ENCODE measurements around the gene NR1I2.

Gene NR1I2

DNA sequence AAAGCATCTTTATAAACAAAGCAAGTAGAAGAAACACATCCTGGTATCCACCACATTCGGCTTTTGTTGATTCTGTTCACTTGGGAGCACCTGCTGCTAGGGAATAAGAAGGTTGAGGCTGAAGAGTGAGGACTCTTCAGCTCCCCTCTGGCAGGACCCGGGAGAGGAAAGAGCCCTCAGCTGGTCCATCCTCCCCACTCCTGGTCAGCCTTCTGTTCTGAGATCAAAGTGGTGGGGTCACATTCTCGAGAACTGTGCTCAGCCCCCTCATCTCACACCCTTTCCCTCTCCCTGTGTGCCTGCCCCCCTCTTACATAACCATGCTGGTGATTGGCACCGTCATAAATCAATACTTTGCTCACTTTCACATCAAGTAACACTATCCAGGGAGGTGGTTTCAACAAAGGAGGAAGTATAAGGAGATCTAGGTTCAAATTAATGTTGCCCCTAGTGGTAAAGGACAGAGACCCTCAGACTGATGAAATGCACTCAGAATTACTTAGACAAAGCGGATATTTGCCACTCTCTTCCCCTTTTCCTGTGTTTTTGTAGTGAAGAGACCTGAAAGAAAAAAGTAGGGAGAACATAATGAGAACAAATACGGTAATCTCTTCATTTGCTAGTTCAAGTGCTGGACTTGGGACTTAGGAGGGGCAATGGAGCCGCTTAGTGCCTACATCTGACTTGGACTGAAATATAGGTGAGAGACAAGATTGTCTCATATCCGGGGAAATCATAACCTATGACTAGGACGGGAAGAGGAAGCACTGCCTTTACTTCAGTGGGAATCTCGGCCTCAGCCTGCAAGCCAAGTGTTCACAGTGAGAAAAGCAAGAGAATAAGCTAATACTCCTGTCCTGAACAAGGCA lies at the start of gene NR1I2:
TSS of gene NR1I2 (plus strand) at position 772 of the 869 bp plus-strand sequence.
- Histone ChIP-seq H3K9ac (no peak within 1 kb of the TSS), H3K27me3 (no peaks in the 10 kb centered on the region), H3K4me2 (peak within 1 kb of the TSS in 1 of 11 experiments; percentile 14; a peak in 1 of 22 replicates), H3K9me3 (replicated peaks in 1 of 11) (peaks cover 0 to 6% (median 0%) of the 10 kb centered on the region in 11 experiments; a peak in 4 of 22 replicates), H3K4me3 (no peak within 1 kb of the TSS), H4K20me1 (no peaks in the 10 kb centered on the region), H3K4me1 (peaks cover 0 to 26% (median 9%) of the 10 kb centered on the region in 10 experiments; a peak in 9 of 20 replicates), H3K27ac (peak within 1 kb of the TSS in 1 of 11 experiments; percentile 27; a peak in 1 of 22 replicates), H3K36me3 (no peaks in the 10 kb centered on the region)
- TF ChIP-seq Cebpa-rat (IDR thresholded peaks at IDR 0.05): no peak

DNA sequence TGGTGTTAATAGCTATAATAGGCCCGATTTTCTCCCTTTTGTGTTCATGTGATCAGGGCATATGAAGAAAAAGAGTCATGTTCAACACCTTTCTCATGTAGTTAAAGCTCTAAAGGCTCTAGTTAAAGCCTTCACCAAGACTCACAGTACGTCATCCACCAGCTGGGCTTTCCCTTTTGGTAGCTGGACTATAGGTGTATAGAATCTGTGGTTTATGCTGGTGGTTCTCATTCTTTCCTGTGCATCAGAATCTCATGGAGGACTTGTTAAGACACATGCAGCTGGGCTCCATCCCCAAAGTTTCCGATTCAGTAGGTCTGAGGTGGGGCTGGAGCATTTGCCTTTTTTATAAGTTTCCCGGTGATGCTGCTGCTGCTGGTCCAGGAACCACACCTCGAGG lies 48.1 kb upstream of the NR1I2 start:
- TF ChIP-seq Cebpa-rat (IDR thresholded peaks at IDR 0.05): no peak
- no peaks in the 10 kb centered on the region for H3K9me3 ChIP-seq (replicated peaks in 1 of 11)
- H3K27me3 ChIP-seq: no peaks in the 10 kb centered on the region
- no peaks in the 10 kb centered on the region for H3K36me3 ChIP-seq
- H3K4me2 ChIP-seq: no peak overlapping the region
- H3K4me1 ChIP-seq: no peaks in the 10 kb centered on the region; a peak in 1 of 20 replicates
- no peaks in the 10 kb centered on the region for H4K20me1 ChIP-seq
- H3K27ac ChIP-seq: no peak overlapping the region
- no peak overlapping the region for H3K4me3 ChIP-seq
- no peak overlapping the region for H3K9ac ChIP-seq

DNA sequence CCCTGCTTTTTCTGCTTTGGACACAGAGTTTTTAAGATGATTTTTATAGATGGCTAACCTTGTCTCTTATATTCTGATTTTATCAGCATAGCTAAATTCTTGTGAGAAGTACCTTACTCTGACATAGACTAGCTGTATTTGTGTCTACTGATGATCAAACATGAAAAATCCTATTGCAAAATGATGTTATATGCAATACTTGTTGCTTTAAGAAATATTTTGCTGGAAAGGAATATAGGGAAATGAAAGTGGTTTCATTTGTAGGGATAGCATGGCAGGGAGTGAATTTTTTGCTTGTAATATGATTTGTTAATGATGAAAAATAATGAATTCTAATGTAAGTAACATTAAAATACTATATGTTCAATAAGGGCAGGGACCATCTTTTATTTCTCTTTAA lies 43.2 kb upstream of the NR1I2 start:
- H3K9me3 ChIP-seq (replicated peaks in 1 of 11): no peaks in the 10 kb centered on the region
- TF ChIP-seq Cebpa-rat (IDR thresholded peaks at IDR 0.05): no peak
- no peaks in the 10 kb centered on the region for H3K36me3 ChIP-seq

DNA sequence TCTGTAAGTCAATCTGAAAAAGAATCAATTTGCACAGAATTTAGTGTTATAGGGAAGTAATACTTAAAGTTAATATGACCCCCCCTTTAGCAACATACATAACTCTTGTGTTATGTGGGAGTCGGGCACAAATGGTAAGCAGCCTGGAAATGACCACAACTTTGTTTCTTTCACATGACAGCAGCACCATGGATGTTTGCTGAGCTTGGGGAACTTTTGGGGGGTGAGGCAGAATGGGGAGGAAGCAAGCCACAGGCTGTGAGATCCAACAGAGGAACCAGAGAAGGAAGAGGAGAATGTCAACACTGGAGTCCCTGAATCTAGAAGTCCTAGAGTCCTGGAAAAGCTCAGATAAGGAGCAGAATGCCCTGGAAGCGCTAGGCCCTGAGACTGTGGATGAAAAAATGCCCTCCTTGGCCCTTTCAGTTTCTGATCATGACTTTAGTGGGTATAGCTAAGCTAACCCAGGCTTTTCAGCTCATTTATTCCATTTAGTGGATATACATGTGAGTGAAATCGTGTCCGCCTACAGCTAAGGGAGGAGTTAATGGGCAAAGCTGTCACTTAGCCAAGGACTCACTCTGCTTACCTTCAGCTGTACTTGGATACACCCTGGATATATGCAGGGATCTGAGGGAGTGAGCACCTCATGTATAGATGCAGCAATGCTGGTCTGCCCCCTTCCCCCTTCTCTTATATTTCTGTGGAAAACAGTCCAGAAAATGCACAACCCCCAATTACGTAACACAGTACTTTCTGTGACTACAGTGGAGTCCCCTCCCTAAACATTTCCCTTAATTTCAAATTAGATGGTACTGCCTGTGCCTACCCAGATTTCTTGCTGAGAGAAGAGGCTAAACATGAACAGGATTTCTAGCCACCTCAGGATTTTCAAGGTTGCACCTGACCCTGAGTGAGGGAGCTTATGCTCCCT lies 40.0 kb upstream of the NR1I2 start:
- Histone ChIP-seq H3K9me3 (replicated peaks in 1 of 11) (no peaks in the 10 kb centered on the region), H3K4me1 (peaks cover 0 to 19% (median 0%) of the 10 kb centered on the region in 10 experiments; a peak in 4 of 20 replicates), H3K4me2 (peak overlapping the region in 2 of 11 experiments; percentile 39 to 66; a peak in 4 of 22 replicates), H4K20me1 (no peaks in the 10 kb centered on the region), H3K36me3 (no peaks in the 10 kb centered on the region), H3K27me3 (no peaks in the 10 kb centered on the region), H3K27ac (peak overlapping the region in 1 of 11 experiments; percentile 14; a peak in 1 of 22 replicates), H3K4me3 (no peak overlapping the region), H3K9ac (no peak overlapping the region)
- TF ChIP-seq Cebpa-rat (IDR thresholded peaks at IDR 0.05): no peak

More for the DNA sequence above, 43.2 kb upstream of the NR1I2 start:
- Histone ChIP-seq H4K20me1 (no peaks in the 10 kb centered on the region), H3K9ac (no peak overlapping the region), H3K4me1 (peaks cover 0 to 19% (median 0%) of the 10 kb centered on the region in 10 experiments; a peak in 4 of 20 replicates), H3K4me2 (no peak overlapping the region), H3K27ac (no peak overlapping the region), H3K27me3 (no peaks in the 10 kb centered on the region), H3K4me3 (no peak overlapping the region)

DNA sequence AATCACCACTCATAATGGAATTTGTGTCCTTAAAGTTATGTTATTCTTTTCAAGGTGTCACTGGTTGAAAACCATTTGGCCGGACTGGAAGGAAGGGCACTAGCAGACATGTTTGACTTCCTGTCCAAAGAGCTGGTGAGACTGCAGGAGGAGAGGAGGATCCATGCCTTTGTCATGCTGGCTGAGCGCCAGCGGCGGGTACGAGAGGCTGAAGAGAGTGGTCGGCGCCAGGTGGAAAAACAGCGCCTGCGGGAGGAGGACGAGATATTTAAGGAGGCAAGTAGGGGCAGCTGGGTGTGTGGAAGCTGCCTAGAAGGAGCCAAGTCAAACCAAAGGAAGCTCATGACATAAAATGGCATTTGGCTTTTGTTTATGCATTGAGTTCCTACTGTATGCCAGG lies 38.0 kb upstream of the NR1I2 start:
- peaks cover 0 to 19% (median 0%) of the 10 kb centered on the region in 10 experiments; a peak in 4 of 20 replicates for H3K4me1 ChIP-seq
- H3K9me3 ChIP-seq (replicated peaks in 1 of 11): no peaks in the 10 kb centered on the region
- no peak overlapping the region for H3K9ac ChIP-seq
- H3K27ac ChIP-seq: no peak overlapping the region
- no peaks in the 10 kb centered on the region for H3K27me3 ChIP-seq
- no peaks in the 10 kb centered on the region for H4K20me1 ChIP-seq
- H3K4me3 ChIP-seq: no peak overlapping the region
- no peaks in the 10 kb centered on the region for H3K36me3 ChIP-seq
- H3K4me2 ChIP-seq: no peak overlapping the region
- no peak for TF ChIP-seq Cebpa-rat (IDR thresholded peaks at IDR 0.05)

DNA sequence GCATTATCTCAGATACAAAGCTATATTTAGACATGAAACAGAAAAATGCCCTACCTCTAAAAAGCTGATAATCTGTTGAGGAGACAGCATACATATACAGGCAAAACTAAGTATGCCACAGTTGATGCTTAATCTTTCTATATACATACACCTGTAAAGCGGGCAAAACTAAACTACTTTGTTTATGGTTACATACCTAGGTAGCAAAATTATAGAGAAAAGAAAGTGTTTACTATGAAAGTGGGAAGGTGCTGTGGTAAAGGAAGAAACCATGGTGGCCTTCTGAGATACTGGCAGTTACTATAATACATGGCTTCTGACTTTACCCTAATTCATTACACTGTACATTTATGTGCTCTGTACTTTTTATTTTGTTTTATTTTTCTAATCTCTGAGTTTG lies 36.0 kb upstream of the NR1I2 start:
- H3K9me3 ChIP-seq (replicated peaks in 1 of 11): no peaks in the 10 kb centered on the region
- no peaks in the 10 kb centered on the region for H3K27me3 ChIP-seq
- H3K27ac ChIP-seq: no peak overlapping the region
- TF ChIP-seq Cebpa-rat (IDR thresholded peaks at IDR 0.05): no peak
- no peaks in the 10 kb centered on the region for H3K36me3 ChIP-seq
- no peak overlapping the region for H3K4me2 ChIP-seq
- H4K20me1 ChIP-seq: no peaks in the 10 kb centered on the region
- no peak overlapping the region for H3K9ac ChIP-seq
- H3K4me1 ChIP-seq: peaks cover 0 to 19% (median 0%) of the 10 kb centered on the region in 10 experiments; a peak in 4 of 20 replicates
- no peak overlapping the region for H3K4me3 ChIP-seq

DNA sequence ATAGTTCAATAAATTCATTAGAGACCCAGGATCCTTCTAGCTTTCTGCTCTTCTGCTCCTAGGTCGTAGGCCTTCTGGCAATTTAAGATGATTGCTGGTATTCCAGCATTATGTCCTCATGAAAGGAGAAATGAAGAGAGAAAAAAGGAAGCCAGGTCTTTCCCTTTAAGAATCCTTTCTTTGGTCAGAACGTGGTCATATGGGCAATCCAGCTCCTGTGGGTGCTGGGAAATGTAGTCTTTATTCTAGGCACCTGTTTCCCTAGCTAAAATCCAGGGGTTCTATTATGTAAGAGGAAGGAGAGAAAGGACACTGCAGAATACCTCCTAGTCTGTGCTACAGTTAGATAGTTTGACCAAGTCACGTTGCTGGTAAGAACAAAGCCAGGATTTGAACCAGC lies 35.5 kb upstream of the NR1I2 start:
- peaks cover 0 to 17% (median 0%) of the 10 kb centered on the region in 10 experiments; a peak in 4 of 20 replicates for H3K4me1 ChIP-seq
- TF ChIP-seq Cebpa-rat (IDR thresholded peaks at IDR 0.05): no peak
- no peaks in the 10 kb centered on the region for H4K20me1 ChIP-seq
- H3K9me3 ChIP-seq (replicated peaks in 1 of 11): no peaks in the 10 kb centered on the region
- H3K9ac ChIP-seq: no peak overlapping the region
- H3K4me3 ChIP-seq: no peak overlapping the region
- no peak overlapping the region for H3K4me2 ChIP-seq
- no peaks in the 10 kb centered on the region for H3K27me3 ChIP-seq
- H3K36me3 ChIP-seq: no peaks in the 10 kb centered on the region
- H3K27ac ChIP-seq: no peak overlapping the region

DNA sequence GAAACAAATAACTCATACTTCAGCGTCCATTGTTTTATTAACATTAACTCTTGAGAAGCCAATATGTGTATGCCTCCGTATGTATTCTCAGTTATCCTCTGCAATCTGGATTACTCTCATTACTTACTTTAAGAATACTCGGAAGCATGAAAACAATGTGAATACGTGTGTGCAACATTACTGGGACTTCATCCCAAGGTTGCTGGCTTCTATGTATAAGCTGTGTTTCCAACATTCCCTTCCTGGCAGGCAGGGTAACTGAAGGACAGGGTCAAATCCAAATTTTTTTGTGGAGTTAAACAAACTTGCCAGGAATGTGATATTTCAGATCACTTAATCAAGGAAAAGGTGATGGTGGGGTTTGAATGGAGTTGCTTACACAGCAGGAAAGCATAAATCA lies 34.5 kb upstream of the NR1I2 start:
- Histone ChIP-seq H3K36me3 (no peaks in the 10 kb centered on the region), H4K20me1 (no peaks in the 10 kb centered on the region), H3K4me3 (no peak overlapping the region), H3K27ac (no peak overlapping the region), H3K9me3 (replicated peaks in 1 of 11) (no peaks in the 10 kb centered on the region), H3K9ac (no peak overlapping the region), H3K4me1 (peaks cover 0 to 7% (median 0%) of the 10 kb centered on the region in 10 experiments; a peak in 3 of 20 replicates), H3K4me2 (no peak overlapping the region), H3K27me3 (no peaks in the 10 kb centered on the region)
- TF ChIP-seq Cebpa-rat (IDR thresholded peaks at IDR 0.05): no peak

DNA sequence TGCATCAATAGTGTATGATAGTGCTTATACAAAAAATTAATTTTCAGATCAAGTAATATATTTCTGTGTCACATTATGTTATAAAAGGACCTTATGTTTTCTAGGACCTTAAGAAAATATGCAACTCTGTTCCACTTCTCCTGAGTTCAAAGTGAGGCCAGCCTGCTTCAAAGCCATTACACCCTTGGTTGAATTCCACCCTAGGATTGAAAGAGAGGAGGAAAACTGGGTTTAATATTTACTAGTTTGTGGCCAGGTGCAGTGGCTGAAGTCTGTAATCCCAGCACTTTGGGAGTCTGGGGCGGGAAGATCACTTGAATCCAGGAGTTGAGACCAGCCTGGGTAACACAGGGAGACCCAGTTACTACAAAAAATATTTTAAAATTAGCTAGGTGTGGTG lies 32.9 kb upstream of the NR1I2 start:
- Histone ChIP-seq H3K4me3 (no peak overlapping the region), H3K9me3 (replicated peaks in 1 of 11) (peaks cover 0 to 14% (median 7%) of the 10 kb centered on the region in 11 experiments; a peak in 11 of 22 replicates)
- TF ChIP-seq Cebpa-rat (IDR thresholded peaks at IDR 0.05): no peak

More for the DNA sequence above, 32.9 kb upstream of the NR1I2 start:
- H3K4me2 ChIP-seq: no peak overlapping the region
- H3K27me3 ChIP-seq: no peaks in the 10 kb centered on the region
- H3K36me3 ChIP-seq: no peaks in the 10 kb centered on the region
- H3K27ac ChIP-seq: no peak overlapping the region
- H3K4me1 ChIP-seq: no peaks in the 10 kb centered on the region
- no peaks in the 10 kb centered on the region for H4K20me1 ChIP-seq
- H3K9ac ChIP-seq: no peak overlapping the region
